Measurements from ENCODE around the gene CNTNAP2. TPM values are rescaled to one million over a fixed set of nuclear protein-coding genes. Genes with fewer than 3 reads are reported as not detected.

CNTNAP2 gene
- total and polyA plus RNA-seq, 4 experiments from 2014 or later = 0.19 to 0.50 (median 0.20) TPM; not detected in 1

DNA sequence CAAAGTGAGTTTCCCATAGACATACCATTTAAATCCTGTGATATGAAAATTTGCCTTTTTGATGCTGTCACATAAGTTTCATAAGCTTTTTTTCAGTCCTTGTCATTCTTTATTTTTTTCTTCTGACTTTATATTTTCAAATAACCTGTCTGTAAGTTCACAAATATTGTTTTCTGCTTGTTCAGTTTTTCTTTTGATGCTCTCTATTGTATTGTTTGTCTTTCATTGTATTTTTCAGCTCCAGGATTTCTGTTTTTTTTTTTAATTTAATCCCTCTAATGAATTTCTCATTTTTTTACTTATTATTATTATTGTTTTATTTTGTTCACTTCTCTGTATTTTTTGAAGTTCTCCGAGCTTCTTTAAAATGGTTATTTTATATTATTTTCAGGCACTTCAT lies 623.4 kb downstream of the CNTNAP2 start:
- Mint-ChIP-seq H3K36me3 (no peaks in the 10 kb centered on the region), H3K27me3 (no peaks in the 10 kb centered on the region), H3K27ac (no peak overlapping the region), H3K4me1 (no peaks in the 10 kb centered on the region), H3K9me3 (peaks cover 6 to 33% (median 14%) of the 10 kb centered on the region in 8 donors), H3K4me3 (no peak overlapping the region)
- Histone ChIP-seq H3K36me3 (ENCODE audit: insufficient read depth, low read length) (no peaks in the 10 kb centered on the region), H3K9me3 (ENCODE audit: control insufficient read depth in 1 of 2, low read length in 2 of 2) (no peaks in the 10 kb centered on the region), H3K4me1 (ENCODE audit: insufficient read depth, low read length) (no peaks in the 10 kb centered on the region), H3K27me3 (ENCODE audit: insufficient read depth, low read length) (no peaks in the 10 kb centered on the region), H3K4me3 (ENCODE audit: low read length in 2 of 2) (no peak overlapping the region), H3K27ac (ENCODE audit: low read depth, low read length) (no peak overlapping the region)
- DNase-seq = no peak
- intact Hi-C loops (cut with micrococcal nuclease) = no loop called here
- ChIA-PET CTCF (ENCODE audit: partially characterized antibody) (no interaction called here), POLR2A (ENCODE audit: partially characterized antibody) (no interaction called here)

DNA sequence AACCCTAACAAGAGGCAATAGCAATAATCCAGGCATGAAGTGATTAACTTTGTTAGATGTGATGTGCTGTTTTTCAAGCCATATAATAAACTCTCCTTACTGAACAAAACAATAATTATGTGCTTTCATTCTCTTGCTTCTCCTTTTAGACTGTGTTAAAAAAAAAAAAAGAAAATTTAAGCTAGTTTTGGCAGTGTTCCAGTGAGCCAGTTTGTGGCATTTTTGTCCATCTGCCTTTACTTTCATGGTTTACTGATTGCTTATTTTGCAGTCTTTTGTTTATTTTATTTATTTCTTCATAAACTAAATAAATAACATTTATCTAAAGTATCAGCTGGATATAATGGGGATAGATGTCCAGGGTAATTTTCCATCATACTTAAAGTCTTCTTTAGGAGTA lies 625.3 kb downstream of the CNTNAP2 start:
- CTCF ChIA-PET (ENCODE audit: partially characterized antibody) = no interaction called here
- intact Hi-C loops (cut with micrococcal nuclease) = no loop called here
- DNase-seq = no peak
- no peaks in the 10 kb centered on the region for H3K4me1 Mint-ChIP-seq
- H3K4me3 ChIP-seq (ENCODE audit: low read length in 2 of 2) = no peak overlapping the region
- no peak overlapping the region for H3K27ac ChIP-seq (ENCODE audit: low read depth, low read length)
- no peaks in the 10 kb centered on the region for H3K4me1 ChIP-seq (ENCODE audit: insufficient read depth, low read length)
- H3K27me3 ChIP-seq (ENCODE audit: insufficient read depth, low read length) = no peaks in the 10 kb centered on the region
- H3K36me3 ChIP-seq (ENCODE audit: insufficient read depth, low read length) = no peaks in the 10 kb centered on the region
- H3K27me3 Mint-ChIP-seq = no peaks in the 10 kb centered on the region
- POLR2A ChIA-PET (ENCODE audit: partially characterized antibody) = no interaction called here
- H3K9me3 Mint-ChIP-seq = peaks cover 2 to 36% (median 14%) of the 10 kb centered on the region in 8 donors
- no peak overlapping the region for H3K4me3 Mint-ChIP-seq
- no peaks in the 10 kb centered on the region for H3K36me3 Mint-ChIP-seq
- H3K9me3 ChIP-seq (ENCODE audit: control insufficient read depth in 1 of 2, low read length in 2 of 2) = no peaks in the 10 kb centered on the region
- no peak overlapping the region for H3K27ac Mint-ChIP-seq

DNA sequence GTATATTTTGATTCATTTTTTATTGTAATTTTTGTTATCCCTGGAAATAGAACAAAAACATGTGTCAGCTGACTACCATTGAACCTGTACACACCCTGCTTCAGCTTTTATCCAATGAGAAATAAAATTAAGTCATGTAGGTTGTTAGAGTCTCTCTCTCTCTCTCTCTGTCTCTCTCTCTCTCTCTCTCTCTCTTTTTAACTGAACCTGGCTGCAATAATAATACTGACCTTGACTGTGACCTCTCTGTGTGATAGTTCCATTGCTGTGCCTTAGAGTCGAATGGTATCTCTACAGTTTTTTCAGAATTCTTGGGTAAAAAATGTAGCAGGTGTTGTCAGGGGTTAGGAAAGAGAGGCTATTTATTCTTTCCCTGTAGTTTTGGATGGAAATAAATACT lies 637.8 kb downstream of the CNTNAP2 start:
- Histone ChIP-seq H3K9me3 (ENCODE audit: control insufficient read depth in 1 of 2, low read length in 2 of 2) (no peaks in the 10 kb centered on the region), H3K36me3 (ENCODE audit: insufficient read depth, low read length) (no peaks in the 10 kb centered on the region), H3K4me1 (ENCODE audit: insufficient read depth, low read length) (no peaks in the 10 kb centered on the region), H3K4me3 (ENCODE audit: low read length in 2 of 2) (no peak overlapping the region), H3K27me3 (ENCODE audit: insufficient read depth, low read length) (no peaks in the 10 kb centered on the region), H3K27ac (ENCODE audit: low read depth, low read length) (no peak overlapping the region)
- CTCF ChIA-PET (ENCODE audit: partially characterized antibody) = no interaction called here
- no peak for DNase-seq
- Mint-ChIP-seq H3K27ac (no peak overlapping the region), H3K4me1 (no peaks in the 10 kb centered on the region), H3K9me3 (peaks cover 0 to 17% (median 5%) of the 10 kb centered on the region in 8 donors), H3K27me3 (no peaks in the 10 kb centered on the region), H3K36me3 (no peaks in the 10 kb centered on the region), H3K4me3 (no peak overlapping the region)
- intact Hi-C loops (cut with micrococcal nuclease) = no loop called here
- POLR2A ChIA-PET (ENCODE audit: partially characterized antibody) = no interaction called here

DNA sequence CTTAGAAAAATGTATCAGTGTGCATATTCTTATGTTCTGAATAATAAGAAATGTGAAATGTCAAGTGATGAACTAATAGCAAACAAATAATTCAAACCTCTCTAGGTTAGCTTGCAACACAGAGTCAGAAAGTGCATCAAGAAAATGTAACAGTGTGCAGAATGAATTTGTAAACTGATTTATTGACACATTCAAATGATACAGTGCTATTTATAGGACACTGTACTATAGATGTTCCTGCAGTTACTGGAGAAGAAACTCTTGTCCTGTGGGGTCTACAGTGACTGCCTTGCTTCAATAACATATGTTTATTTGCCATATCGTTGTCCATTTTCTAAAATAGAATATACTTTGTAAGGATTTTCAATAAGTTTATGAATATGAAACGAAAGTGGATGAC lies 639.0 kb downstream of the CNTNAP2 start:
- H3K4me1 Mint-ChIP-seq = no peaks in the 10 kb centered on the region
- no peak overlapping the region for H3K27ac ChIP-seq (ENCODE audit: low read depth, low read length)
- DNase-seq = no peak
- no peaks in the 10 kb centered on the region for H3K36me3 Mint-ChIP-seq
- no peak overlapping the region for H3K4me3 ChIP-seq (ENCODE audit: low read length in 2 of 2)
- no peaks in the 10 kb centered on the region for H3K27me3 ChIP-seq (ENCODE audit: insufficient read depth, low read length)
- H3K36me3 ChIP-seq (ENCODE audit: insufficient read depth, low read length) = no peaks in the 10 kb centered on the region
- POLR2A ChIA-PET (ENCODE audit: partially characterized antibody) = no interaction called here
- CTCF ChIA-PET (ENCODE audit: partially characterized antibody) = no interaction called here
- no peak overlapping the region for H3K4me3 Mint-ChIP-seq
- H3K9me3 Mint-ChIP-seq = peaks cover 0 to 20% (median 5%) of the 10 kb centered on the region in 8 donors
- intact Hi-C loops (cut with micrococcal nuclease) = no loop called here
- no peaks in the 10 kb centered on the region for H3K27me3 Mint-ChIP-seq
- no peaks in the 10 kb centered on the region for H3K9me3 ChIP-seq (ENCODE audit: control insufficient read depth in 1 of 2, low read length in 2 of 2)
- H3K4me1 ChIP-seq (ENCODE audit: insufficient read depth, low read length) = no peaks in the 10 kb centered on the region
- H3K27ac Mint-ChIP-seq = no peak overlapping the region

DNA sequence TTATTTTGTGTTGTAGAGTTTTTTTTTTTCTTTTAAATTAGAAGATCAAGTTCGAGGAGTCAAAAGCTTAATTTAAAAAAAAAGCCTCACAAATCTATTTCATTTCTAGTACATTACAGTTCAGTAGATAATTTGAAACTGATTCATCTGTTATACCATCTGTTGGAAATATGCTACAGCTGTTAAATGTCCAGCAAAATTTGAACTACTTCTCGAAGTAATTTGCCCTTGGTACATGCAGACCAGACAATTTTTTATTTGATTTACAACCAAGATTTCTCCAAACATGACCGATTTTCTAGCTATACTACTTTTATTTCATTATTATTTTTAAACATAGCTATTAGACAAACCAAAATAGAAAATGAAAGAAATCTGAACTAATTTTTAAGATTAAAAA lies 647.9 kb downstream of the CNTNAP2 start:
- ChIA-PET CTCF (ENCODE audit: partially characterized antibody) (interaction anchor here (1.0 kb wide), 1 partner anchor 9 kb away, joined by 4 read pairs; no protein-coding TSS in a partner anchor), POLR2A (ENCODE audit: partially characterized antibody) (no interaction called here)

DNA sequence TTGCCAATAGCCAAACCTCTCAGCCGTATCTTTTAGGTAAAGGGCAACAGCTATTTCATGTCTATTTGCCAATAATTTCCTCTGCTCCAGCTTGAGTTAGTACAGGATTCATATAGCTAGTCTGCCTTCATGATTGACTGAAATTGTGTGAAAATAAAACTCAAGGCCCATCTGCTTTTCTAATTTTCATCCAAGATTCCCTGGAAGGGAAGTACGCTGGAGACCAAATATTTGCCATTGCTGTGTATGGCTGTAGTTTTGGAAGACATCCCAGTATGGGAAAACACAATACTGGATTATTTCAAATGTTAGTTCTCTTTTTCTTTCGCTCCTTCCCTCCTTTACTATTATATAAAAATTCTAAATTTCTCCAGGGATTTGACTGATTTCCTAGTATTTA lies 652.4 kb downstream of the CNTNAP2 start:
- no peaks in the 10 kb centered on the region for H3K36me3 Mint-ChIP-seq
- no peaks in the 10 kb centered on the region for H3K27me3 Mint-ChIP-seq
- no peaks in the 10 kb centered on the region for H3K27me3 ChIP-seq (ENCODE audit: insufficient read depth, low read length)
- no peak overlapping the region for H3K27ac Mint-ChIP-seq
- no peak overlapping the region for H3K27ac ChIP-seq (ENCODE audit: low read depth, low read length)
- H3K4me1 Mint-ChIP-seq = no peaks in the 10 kb centered on the region
- peaks cover 0 to 19% (median 6%) of the 10 kb centered on the region in 8 donors for H3K9me3 Mint-ChIP-seq
- no peak overlapping the region for H3K4me3 ChIP-seq (ENCODE audit: low read length in 2 of 2)
- H3K36me3 ChIP-seq (ENCODE audit: insufficient read depth, low read length) = no peaks in the 10 kb centered on the region
- intact Hi-C loops (cut with micrococcal nuclease) = no loop called here
- no peaks in the 10 kb centered on the region for H3K4me1 ChIP-seq (ENCODE audit: insufficient read depth, low read length)
- no peak for DNase-seq
- ChIA-PET POLR2A (ENCODE audit: partially characterized antibody) (no interaction called here), CTCF (ENCODE audit: partially characterized antibody) (no interaction called here)
- H3K4me3 Mint-ChIP-seq = no peak overlapping the region
- H3K9me3 ChIP-seq (ENCODE audit: control insufficient read depth in 1 of 2, low read length in 2 of 2) = no peaks in the 10 kb centered on the region

More for the DNA sequence above, 647.9 kb downstream of the CNTNAP2 start:
- Mint-ChIP-seq H3K27me3 (no peaks in the 10 kb centered on the region), H3K4me3 (no peak overlapping the region), H3K36me3 (no peaks in the 10 kb centered on the region), H3K27ac (no peak overlapping the region), H3K9me3 (peaks cover 0 to 15% (median 6%) of the 10 kb centered on the region in 8 donors), H3K4me1 (no peaks in the 10 kb centered on the region)
- Histone ChIP-seq H3K27me3 (ENCODE audit: insufficient read depth, low read length) (no peaks in the 10 kb centered on the region), H3K27ac (ENCODE audit: low read depth, low read length) (no peak overlapping the region), H3K36me3 (ENCODE audit: insufficient read depth, low read length) (no peaks in the 10 kb centered on the region), H3K4me1 (ENCODE audit: insufficient read depth, low read length) (no peaks in the 10 kb centered on the region), H3K9me3 (ENCODE audit: control insufficient read depth in 1 of 2, low read length in 2 of 2) (peaks cover 0 to 4% of the 10 kb centered on the region in 2 donors), H3K4me3 (ENCODE audit: low read length in 2 of 2) (no peak overlapping the region)
- DNase-seq = no peak
- intact Hi-C loops (cut with micrococcal nuclease) = no loop called here

DNA sequence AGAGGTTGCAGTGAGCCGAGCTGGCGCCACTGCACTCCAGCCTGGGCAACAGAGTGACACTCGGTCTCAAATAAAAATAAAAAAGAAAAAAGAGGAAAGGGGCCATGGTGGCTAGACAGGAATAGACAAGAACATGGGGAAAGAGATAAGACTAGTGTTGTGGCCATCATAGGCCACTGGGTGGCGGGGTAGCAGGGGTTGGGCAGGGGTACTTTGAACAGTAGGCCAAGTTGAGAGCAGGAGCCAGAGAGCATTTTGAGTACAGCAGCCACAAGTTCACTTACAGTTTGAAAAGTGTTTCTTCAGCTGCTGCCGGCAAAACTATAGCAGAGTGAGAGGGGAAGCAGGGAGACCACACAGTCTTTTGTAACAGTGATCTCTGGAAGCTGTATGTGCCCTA lies 656.0 kb downstream of the CNTNAP2 start:
- Mint-ChIP-seq H3K36me3 (no peaks in the 10 kb centered on the region), H3K27me3 (no peaks in the 10 kb centered on the region), H3K4me1 (no peaks in the 10 kb centered on the region), H3K4me3 (no peak overlapping the region), H3K9me3 (peaks cover 0 to 19% (median 6%) of the 10 kb centered on the region in 8 donors), H3K27ac (no peak overlapping the region)
- Histone ChIP-seq H3K9me3 (ENCODE audit: control insufficient read depth in 1 of 2, low read length in 2 of 2) (no peaks in the 10 kb centered on the region), H3K4me3 (ENCODE audit: low read length in 2 of 2) (no peak overlapping the region), H3K27me3 (ENCODE audit: insufficient read depth, low read length) (no peaks in the 10 kb centered on the region), H3K4me1 (ENCODE audit: insufficient read depth, low read length) (no peaks in the 10 kb centered on the region), H3K36me3 (ENCODE audit: insufficient read depth, low read length) (no peaks in the 10 kb centered on the region), H3K27ac (ENCODE audit: low read depth, low read length) (no peak overlapping the region)
- CTCF ChIA-PET (ENCODE audit: partially characterized antibody) = interaction anchor here (1.5 kb wide), 1 partner anchor 8 kb away, joined by 4 read pairs; no protein-coding TSS in a partner anchor
- POLR2A ChIA-PET (ENCODE audit: partially characterized antibody) = no interaction called here
- intact Hi-C loops (cut with micrococcal nuclease) = no loop called here
- no peak for DNase-seq

DNA sequence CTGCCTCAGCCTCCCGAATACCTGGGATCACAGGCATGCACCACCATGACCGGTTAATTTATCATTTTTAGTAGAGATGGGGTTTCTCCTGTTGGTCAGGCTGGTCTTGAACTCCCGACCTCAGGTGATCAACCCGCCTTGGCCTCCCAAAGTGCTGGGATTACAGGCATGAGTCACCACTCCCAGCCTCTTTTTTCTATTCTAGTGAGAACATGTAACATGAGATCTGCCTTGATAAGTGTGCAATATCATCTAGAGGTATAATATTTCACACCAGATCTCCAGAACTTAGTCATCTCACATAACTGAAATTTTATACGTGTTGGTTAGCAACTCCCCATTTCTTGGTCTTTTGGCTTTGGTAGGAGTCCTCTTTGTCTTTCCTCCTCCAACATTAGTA lies 656.9 kb downstream of the CNTNAP2 start:
- no peaks in the 10 kb centered on the region for H3K27me3 Mint-ChIP-seq
- no peaks in the 10 kb centered on the region for H3K27me3 ChIP-seq (ENCODE audit: insufficient read depth, low read length)
- H3K27ac ChIP-seq (ENCODE audit: low read depth, low read length) = no peak overlapping the region
- intact Hi-C loops (cut with micrococcal nuclease) = no loop called here
- no peak overlapping the region for H3K4me3 ChIP-seq (ENCODE audit: low read length in 2 of 2)
- ChIA-PET POLR2A (ENCODE audit: partially characterized antibody) (no interaction called here), CTCF (ENCODE audit: partially characterized antibody) (interaction anchor here (1.5 kb wide), 1 partner anchor 9 kb away, joined by 4 read pairs; no protein-coding TSS in a partner anchor)
- H3K36me3 ChIP-seq (ENCODE audit: insufficient read depth, low read length) = no peaks in the 10 kb centered on the region
- H3K9me3 Mint-ChIP-seq = peaks cover 0 to 19% (median 7%) of the 10 kb centered on the region in 8 donors
- no peaks in the 10 kb centered on the region for H3K36me3 Mint-ChIP-seq
- no peaks in the 10 kb centered on the region for H3K4me1 Mint-ChIP-seq
- DNase-seq = no peak
- H3K4me3 Mint-ChIP-seq = no peak overlapping the region
- H3K4me1 ChIP-seq (ENCODE audit: insufficient read depth, low read length) = no peaks in the 10 kb centered on the region
- no peak overlapping the region for H3K27ac Mint-ChIP-seq
- H3K9me3 ChIP-seq (ENCODE audit: control insufficient read depth in 1 of 2, low read length in 2 of 2) = no peaks in the 10 kb centered on the region
